GM23338 (cell line): ENCODE results near the gene METRN.

Experiments
- EZH2 ChIP-seq: fragments of 200-600 bp; sonication (generic); IDR thresholded peaks from one replicate; pipeline ENCODE4 v1.8.0; 2017; ENCODE audit warnings: antibody characterized with exemption, mild to moderate bottlenecking, low read depth; ENCODE audit not compliant: unreplicated experiment
- EZH2phosphoT487 ChIP-seq: fragments of 200-600 bp; sonication (generic); IDR thresholded peaks from one replicate; pipeline ENCODE4 v1.8.1; 2018; ENCODE audit warnings: antibody characterized with exemption; ENCODE audit not compliant: unreplicated experiment
- JUNB ChIP-seq: IDR thresholded peaks from one replicate; pipeline ENCODE4 v1.6.1; 2016; ENCODE audit warnings: antibody characterized with exemption; ENCODE audit not compliant: unreplicated experiment
- ZNF114 ChIP-seq: fragments of 250-450 bp; sonication (Bioruptor Pico); IDR thresholded peaks from 2 replicates; pipeline ENCODE4 v1.5.0; 2020; ENCODE audit warnings: mild to moderate bottlenecking, moderate library complexity
- TF ChIP-seq, protein P1 (sequence below), 2 experiments: fragments of 200-600 bp in 1 of 2; sonication (generic) in 1 of 2; conservative IDR thresholded peaks; 2 replicates each; pipeline versions ENCODE4 v1.5.1 to v1.6.1; 2016 to 2017; ENCODE audit warnings: antibody characterized with exemption in 2 of 2, low read depth in 2 of 2, mild to moderate bottlenecking in 2 of 2, moderate library complexity in 1 of 2

DNA sequence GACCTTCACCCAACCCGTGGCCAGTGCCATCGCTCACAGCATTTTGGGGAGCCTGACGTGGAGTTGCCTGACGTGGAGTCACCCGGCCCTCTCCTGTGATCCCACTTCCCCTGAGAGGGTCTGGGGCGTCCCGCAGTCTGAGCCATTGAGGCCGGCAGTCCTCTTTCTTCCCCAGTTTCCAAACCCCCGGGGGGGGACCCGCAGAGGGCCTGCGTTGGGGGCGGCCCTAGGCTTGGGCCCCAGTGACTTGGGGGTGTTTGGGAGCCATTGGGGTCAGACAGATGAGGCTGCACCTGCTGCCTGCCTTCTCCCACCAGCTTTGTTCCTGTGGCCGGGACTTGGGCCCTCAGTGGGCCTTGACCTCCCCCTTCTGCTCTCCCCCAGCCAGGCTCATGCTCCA is 45.3 kb upstream of the METRN start:
- TF ChIP-seq JUNB (no peak), ZNF114 (CRISPR knock-in tag) (no peak), EZH2phosphoT487 (no peak), EZH2 (no peak)
- TF ChIP-seq, protein P1, sequence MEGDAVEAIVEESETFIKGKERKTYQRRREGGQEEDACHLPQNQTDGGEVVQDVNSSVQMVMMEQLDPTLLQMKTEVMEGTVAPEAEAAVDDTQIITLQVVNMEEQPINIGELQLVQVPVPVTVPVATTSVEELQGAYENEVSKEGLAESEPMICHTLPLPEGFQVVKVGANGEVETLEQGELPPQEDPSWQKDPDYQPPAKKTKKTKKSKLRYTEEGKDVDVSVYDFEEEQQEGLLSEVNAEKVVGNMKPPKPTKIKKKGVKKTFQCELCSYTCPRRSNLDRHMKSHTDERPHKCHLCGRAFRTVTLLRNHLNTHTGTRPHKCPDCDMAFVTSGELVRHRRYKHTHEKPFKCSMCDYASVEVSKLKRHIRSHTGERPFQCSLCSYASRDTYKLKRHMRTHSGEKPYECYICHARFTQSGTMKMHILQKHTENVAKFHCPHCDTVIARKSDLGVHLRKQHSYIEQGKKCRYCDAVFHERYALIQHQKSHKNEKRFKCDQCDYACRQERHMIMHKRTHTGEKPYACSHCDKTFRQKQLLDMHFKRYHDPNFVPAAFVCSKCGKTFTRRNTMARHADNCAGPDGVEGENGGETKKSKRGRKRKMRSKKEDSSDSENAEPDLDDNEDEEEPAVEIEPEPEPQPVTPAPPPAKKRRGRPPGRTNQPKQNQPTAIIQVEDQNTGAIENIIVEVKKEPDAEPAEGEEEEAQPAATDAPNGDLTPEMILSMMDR (conservative IDR thresholded peaks at IDR 0.05; ENCODE audit: low read depth in 2 of 2), result no peak
